ENCODE measurements around the gene RYR2.
"Not testable (repeated sequence)": the region's sequence is repeated elsewhere in the genome, so short reads cannot be mapped to it uniquely, and the experiment has no call there.

RYR2 gene

DNA sequence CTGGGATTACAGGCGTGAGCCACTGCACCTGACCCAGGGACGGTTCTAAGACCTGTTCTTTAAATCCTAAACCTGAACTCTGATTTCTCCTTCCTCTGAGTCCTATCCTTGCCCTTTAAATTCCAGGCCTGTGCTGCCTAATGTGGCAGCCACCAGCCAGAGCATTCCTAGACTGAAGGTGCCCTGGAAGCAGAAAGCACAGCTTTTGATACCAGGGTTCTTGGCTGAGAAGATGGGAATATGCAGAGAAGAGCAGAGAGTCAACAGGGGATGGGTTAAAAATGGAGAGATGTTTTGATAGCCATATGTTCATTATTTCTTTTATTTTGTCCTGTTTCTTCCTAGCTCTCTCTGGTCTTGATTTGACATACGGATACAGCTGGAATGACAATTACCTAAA lies 49.7 kb downstream of the RYR2 start:
- DNase-seq, result no peak

DNA sequence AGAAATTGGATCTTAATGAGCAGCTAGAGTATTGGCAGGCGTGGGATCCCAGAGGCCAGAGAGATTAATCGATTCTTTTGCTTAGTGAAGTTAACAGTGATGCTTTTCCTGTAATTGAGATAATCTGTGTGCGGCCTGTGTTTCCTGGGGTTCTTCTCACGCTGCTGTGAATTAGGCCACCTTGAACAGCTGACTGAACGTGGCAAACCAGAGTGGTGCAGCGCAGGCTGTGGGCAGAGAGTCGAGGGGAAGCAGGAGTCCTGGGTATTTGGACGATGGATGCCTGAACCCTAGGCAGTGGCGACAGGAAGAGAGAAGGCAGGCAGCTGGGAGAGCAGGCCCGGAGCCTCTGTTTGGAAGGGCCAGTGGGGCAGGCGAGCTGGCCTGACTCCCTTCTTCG lies 51.7 kb downstream of the RYR2 start:
- no peak for DNase-seq

DNA sequence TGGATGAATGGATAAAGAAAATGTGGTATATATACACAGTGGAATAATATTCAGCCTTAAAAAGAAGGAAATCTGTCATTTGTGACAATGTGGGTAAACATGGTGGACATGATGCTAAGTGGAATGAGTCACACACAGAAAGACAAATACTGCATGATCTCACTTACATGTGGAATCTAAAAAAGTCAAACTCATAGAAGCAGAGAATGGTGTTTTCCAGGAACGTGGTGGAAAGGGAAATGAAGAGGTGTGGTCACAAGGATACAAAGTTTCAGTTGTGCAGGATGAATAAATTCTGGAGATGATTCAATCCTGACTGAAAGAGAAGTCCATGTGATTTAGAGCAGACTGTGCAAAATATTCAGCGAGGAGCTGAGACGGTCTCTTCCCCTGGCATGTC lies 56.6 kb downstream of the RYR2 start:
- DNase-seq, result no peak

DNA sequence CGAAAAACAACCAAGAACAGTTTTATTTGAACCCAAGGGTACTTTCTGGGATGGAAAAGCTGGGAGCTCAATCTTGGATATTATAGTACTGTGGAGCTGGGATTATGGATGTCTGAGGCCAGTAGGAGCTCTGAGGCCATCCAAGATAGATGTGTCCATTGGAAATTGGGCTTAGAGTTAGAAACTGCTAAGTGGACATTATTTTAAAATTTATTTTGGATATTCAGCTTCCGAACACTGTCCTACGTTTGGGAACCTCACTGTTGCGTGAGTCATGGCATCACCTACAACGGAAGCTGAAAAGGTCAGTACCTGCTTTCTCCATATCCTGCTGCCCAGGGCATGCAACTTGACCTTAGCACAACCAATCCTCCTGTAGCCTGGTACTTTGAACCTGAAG lies 61.0 kb downstream of the RYR2 start:
- DNase-seq, result no peak

DNA sequence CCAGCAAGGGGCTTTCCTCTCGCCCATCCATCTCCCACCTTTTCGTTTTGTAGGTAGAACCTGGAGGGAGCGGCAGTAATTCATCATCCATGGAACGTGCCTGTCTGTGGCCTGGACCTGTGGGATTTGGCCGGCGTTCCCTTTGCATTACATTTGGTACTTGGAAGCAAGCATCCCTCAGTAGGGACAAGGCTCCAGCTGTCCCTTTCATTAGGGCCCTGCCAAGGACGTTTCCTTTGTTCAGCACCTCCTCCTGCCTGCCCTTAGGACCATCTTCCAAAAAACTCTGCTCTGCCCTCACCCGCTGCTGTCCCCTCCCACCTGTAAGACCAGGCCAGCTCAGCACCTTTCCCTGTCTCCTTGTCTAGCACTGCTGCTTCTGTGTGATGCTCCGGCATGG lies 62.1 kb downstream of the RYR2 start:
- DNase-seq, result no peak

DNA sequence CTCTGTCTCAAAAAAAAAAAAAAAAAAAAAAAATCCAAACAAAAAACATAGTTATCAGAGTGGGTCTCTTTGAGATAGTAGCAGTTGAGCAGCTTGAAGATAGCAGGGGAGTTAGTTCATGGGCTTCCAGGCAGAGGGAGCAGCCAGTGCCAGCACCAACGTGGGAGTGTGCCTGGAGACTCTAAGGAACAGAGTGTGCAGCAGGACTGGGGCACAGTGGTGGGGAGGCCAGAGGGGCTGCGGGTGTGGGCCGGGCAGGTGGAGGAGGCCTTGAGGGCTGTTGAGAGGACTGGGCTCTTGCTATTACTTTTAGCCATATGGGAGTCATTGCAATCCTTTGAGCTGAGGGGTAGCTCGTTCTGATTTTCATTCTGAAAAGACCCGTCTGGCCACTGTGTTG lies 63.8 kb downstream of the RYR2 start:
- no peak for DNase-seq

DNA sequence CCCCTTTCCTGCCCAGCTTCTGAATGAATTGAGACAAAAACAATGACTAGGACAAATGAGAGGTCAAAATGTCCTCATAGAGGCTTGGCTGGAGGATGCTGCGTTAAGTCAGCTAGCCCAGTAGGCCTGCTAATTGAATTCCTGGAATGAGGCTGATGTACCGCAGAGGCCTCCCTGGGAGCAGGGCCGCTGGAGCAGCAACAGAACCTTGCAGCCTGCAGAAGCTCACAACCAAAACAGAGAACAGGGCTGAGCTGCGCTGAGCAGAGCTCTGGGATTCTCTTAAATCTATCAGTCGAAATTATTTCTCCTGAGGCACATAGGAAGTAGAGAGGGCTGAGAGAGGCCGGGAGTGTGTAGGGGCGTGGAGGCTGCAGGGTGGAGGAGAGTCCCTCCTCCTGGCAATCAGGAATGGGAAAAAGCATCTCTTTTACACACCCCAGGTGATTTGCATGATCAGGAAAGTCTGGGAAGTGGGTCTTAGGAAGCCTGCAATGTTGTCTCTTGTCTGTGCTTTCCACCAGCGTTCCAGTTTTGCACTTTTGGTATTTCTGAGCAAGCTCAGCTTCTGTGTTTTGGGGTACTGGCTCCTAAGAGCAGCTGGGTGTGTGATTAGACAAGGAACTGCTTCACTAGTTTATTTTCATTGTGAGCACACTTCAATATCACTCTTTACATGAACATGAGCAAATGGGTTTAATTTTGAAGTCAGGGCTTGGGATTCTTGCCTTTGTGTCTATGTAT lies 66.5 kb downstream of the RYR2 start:
- DNase-seq, result no peak

DNA sequence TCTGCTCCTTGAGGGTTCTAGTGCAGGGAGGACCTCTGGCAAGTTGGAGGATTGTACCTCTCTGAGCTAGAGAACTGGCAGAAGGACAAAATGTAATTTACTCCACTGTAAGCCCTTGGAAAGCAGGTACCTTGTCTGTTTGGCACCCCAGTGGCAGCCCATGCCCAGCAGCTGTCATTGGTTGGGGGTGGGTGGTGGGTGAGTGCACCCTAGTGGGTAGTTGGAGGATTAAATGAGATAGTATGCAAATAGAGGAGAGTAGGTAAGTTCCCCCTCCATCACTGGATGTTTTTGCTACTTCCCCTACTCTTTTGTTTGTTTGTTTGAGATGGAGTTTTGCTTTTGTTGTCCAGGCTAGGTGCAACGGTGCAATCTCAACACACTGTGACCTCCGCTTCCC lies 69.8 kb downstream of the RYR2 start:
- DNase-seq, result no peak

DNA sequence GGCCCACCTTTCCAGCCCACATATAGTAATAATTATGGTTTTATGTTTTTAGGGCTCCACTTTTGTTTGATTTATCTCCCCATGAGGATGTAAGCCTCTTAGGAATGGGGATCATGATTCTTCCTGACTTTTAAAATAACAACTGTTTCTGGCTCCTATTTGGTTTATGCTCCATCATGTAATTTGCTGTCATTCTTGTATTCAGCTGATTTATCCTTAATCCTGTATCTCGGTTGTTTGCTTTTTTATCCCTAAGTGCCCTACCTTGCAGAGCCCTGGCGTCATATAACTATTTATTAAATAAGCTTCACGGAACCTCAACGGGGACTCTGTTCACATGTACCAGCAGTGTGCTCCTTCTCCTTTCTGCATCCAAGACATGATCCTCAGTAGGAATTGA lies 70.7 kb downstream of the RYR2 start:
- no peak for DNase-seq

DNA sequence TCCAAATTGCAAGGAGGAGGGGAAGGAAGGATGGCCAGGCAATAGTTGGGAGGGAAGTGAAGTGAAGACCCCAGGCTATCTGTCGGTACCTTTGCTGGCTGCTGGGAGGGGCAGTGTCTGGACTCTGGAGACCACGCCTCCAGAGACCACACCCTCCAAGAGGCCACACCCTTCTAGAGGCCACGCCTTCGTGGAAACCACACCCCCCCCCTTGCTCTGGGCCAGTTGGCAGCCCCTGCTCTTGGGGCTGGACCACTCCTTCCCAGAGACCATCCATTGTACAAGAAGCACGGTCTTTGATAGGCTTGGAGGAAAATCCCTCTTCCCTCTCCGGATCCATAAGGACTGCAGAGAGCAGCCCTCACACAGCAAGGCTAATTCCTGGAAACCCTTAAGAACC lies 73.1 kb downstream of the RYR2 start:
- DNase-seq, result no peak

DNA sequence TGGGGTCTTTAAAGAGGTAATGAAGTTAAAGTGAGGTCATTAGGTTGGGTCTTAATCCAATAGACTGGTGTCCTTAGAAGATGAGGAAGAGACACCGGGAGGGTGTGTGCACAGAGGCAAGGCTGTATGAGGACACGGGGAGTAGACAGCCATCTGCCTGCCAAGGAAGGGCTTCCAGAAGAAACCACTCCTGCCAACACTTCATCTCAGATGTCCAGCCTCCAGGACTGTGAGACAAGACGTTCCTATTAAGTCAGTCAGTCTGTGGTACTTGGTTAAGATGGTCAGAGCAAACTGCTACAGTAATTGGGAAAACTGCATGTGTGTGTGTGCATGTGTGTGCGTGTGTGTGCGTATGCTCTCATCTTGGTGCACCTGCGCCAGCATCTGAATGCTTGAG lies 77.1 kb downstream of the RYR2 start:
- DNase-seq, result no peak

DNA sequence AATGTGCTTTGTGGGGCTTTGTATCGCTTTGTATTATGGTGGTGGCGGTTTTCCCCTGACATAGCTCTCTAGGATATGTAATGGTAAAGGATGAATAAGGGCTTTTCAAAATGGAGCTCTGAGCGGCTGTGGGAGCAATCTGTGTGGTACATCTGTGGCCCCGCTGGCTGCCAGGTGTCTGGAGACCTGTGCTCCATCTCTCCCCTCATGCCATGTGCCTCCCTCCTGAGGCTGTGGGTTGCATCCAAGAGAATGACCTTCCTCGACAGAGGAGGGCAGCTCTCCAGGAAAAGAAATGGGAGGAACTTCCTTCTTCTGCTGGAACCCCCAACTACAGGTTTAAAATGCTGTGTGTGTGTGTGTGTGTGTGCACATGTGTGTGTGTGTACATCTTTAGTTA lies 78.7 kb downstream of the RYR2 start:
- DNase-seq, result no peak

DNA sequence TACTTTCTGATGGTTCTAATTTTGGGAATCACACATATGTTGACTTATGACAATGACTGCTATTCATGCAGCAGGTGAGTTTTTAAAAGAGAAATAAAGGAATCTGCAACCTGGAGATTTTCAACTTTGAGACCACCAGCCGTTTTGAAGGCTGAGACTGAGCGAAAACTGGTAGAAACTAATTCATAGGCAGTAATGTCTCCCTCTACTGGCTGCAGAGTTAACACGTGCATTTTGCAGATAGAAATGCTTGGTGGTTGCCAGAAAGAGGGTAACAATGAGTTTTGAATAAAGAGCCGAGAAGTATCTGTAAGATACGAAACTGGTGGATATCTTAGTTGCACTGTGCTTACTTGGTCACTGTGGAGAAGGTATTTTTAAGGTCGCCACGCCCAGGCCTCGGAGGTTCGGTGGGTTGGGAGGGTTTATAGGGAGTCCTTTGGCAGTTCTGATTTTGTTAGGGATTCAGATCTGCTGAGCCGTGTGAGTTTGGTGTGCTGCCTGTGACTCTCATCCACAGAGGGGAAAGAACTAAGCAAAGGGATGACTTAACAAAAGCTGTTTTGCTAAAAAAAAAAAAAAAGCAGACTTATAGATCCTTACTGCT lies 83.0 kb downstream of the RYR2 start:
- DNase-seq, result no peak

DNA sequence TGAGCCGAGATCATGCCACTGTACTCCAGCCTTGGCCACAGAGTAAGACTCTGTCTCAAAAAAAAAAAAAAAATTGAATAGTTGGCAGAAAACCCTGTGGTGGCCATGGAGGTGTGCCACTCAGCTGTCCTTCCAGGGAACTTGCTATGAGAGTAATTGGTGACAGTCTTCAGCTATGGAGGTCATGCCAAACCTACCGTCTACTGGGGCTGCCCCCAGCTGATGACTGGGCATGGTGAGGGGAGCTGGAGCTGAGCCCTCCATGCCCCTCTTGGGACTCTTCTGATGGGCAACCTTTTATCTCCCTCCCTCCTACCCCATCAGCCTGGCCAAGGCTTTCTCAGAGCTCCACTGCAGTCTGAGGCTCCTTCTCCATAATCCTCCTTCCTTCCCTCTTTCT lies 84.2 kb downstream of the RYR2 start:
- no peak for DNase-seq

DNA sequence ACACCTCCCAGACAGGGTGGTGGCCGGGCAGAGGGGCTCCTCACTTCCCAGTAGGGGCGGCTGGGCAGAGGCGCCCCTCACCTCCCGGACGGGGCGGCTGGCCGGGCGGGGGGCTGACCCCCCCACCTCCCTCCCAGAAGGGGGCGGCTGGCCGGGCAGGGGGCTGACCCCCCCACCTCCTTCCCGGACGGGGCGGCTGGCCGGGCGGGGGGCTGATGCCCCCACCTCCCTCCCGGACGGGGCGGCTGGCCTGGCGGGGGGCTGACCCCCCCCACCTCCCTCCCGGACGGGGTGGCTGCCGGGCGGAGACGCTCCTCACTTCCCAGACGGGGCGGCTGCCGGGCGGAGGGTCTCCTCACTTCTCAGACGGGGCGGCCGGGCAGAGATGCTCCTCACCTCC lies 85.3 kb downstream of the RYR2 start:
- DNase-seq, result not testable (repeated sequence)

DNA sequence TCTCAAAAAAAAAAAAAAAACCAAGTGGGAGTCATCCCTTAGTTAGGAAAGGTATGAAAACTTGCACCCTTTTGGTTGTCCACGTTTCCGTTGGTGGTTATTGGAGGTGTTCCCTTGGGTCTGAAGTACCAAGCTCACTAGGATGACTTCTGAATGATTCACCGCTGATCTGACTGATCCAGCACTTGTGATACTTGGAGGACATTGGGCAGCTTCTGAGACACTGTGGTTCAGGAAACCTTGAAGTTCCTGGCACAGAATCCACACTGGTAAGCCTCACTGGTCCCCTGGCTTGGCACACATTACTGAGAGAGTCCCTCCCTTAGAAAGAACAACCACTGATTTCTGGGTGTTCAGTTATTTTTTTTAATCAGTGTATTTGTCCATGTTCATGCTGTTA lies 91.9 kb downstream of the RYR2 start:
- no peak for DNase-seq

DNA sequence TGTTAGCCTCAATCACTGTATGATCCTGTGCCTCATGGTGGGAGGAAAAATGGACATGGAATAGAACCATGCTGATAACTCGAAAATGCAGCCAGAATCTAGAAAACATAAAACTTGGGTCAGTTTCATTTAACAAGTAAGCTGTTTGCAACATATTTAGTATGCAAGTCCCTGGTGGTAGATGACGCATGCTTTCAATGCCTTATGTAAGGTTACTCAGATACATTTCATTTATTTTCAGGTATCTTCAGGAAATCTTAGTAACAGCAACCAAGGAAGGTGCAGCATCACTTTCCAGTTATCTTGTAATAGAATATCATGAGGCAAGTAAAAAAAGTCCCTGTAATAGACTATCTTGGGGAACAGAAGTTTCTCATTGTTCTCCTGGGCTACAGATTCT lies 92.9 kb downstream of the RYR2 start:
- DNase-seq, result no peak

DNA sequence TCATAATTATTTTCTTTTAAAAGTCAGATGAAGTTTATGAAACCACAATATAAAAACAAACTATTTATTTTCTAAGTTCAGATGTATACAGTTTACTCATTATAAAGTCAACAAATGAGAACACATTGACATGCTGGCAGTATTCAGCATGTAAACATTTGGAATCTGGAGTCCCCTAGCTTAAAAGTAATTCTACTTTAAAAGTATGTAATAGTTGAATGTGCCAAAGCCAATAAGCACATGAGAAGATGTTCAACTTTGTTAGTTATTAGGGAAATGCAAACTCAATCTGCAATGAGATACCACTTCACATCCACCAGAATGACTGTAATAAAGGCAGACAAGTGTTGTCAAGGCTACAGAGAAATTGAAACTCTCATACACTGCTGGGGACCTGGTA lies 96.6 kb downstream of the RYR2 start:
- DNase-seq, result no peak

DNA sequence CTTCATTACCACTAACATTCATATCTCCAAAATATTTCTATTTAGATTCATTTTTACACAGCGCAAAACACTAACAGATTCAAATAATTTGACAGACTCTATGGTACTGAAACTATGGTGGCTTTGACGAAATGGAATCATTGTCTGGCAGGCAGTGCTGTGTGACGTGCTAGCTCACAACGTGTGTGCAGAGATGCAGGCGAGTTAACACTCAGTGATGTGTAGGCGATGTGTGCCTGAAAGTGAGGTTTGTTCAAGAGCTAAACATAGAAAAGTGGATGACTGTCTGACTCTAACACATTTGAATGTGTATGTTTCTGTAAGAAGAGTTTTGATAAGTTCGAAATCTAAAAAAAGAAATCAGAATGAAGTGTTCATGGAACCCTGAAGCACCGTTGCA lies 97.7 kb downstream of the RYR2 start:
- DNase-seq, result no peak

DNA sequence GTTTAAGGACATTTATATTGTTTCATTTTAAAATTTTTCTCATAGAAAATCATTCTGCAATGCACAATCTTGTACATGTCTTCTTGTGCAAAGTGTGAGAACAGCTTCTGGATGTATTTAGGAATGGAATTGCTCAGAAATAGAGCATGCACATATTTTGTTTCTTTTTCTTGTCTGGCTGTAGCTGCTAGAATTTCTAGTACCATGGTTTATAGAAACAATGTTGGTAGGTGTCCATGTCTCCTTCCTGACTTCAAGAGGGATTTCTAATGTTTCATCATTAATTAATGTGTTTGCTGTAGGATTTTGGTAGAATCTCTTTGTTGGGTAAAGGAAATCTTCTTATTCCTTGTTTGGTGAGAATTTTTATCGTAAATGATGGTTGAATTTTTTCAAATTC lies 99.0 kb downstream of the RYR2 start:
- DNase-seq, result no peak

DNA sequence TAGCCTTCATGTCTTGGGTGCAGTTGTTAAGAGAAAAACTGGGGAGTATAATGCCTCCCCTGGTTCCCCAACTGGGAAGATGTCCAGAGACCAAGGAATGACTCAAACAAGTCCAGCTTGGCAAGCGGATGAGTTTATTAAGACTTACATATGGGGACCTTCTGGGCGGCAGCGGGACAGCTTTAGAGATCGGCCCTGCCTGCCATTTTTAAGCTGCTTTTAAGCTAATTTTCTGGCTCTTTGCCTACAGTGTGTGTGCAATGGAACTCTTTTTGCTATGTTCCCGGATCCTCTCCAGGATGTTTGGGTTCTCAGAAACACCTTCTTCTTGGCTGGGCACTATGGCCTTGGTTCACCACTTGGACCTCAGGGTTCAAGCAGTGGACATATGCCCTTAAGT lies 99.5 kb downstream of the RYR2 start:
- no peak for DNase-seq

DNA sequence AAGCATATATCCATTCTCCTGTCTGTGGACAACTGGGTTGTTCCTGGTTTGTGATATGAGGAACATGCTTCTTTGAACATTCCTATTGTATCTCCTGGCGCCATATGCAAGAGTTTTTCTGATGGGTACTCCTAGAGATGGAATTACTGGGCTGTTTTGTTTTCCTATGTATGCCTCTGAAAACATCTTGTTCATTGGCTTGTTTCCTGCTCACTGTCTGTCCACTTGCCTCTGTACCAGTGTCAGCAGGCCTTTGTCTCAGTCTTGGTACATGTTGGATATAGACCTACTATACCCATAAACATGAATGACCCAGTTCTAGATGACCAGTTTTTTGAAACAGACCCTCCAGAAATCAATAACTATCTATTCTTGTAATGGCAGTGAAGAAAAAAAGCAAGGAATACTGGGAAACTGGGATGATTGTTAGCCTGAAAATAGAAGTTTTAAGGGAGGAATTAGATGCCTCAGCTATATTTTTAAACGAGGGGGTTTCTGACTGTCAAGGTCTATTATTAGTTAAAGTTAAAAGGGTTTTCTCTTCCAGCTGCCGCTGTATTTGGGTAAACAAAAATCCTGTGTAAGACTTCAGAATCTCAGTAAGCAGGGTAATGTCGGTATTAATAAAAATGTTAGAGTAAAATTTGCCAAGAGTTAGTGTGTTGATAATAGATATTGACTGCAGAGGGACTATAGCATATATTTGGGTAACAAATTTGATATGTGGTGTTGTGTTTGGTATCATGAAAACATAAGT lies 103.6 kb downstream of the RYR2 start:
- DNase-seq, result no peak

DNA sequence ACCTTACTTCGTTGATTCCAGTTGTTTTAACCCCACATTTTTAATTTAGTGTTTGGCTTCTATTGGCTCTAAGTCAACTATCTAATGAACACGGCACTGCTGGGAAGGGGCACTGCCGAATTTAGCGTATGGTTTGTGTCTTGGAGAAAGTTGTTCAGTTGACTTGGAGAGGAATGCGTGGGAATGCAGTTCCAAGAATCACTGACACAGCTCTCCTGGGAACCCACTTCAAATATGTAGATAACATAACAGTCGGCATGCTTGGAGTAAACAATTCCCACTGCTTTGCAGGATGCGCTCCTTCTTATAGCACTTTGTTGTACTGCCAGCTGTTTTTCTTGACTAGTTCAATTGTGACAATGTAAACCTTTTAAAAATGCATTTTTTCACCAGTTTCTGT lies 104.3 kb downstream of the RYR2 start:
- DNase-seq, result no peak

DNA sequence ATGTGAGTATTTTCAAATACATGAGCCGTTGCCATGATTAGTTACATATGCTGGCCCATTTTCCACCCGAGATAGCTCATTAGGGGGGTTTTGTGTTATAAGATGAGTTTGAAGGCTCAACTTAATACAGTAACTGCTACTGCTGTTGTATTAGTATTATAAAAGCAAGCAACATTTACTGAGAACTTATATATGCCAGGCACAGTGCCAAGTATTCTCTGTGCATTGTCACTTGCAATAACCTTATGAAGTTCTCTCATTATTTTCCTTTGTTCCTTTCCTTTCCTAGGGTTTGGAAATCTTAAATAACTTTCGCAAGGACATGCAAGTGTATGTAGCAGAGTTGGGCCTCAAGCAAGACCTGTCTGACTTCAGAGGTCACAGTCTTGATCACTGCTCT lies 107.9 kb downstream of the RYR2 start:
- no peak for DNase-seq

DNA sequence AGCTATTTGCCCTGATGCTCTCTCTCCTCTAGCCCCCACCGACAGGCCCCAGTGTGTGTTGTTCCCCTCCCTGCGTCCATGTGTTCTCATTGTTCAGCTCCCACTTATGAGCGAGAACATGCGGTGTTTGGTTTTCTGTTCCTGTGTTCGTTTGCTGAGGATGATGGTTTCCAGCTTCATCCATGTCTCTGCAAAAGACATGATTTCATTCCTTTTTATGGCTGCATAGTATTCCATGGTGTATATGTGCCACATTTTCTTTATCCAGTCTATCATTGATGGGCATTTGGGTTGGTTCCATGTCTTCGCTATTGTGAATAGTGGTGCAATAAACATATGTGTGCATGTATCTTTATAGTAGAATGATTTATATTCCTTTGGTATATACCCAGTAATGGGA lies 110.0 kb downstream of the RYR2 start:
- not testable (repeated sequence) for DNase-seq
